ENCODE measurements around the gene AADAC. TPM values are rescaled to one million over a fixed set of nuclear protein-coding genes. Genes with fewer than 3 reads are reported as not detected.

AADAC gene
- total RNA-seq, 1 donor from 2014 or later: not detected

GRCh38 chr3:151827816-151828215 lies 13.9 kb downstream of the AADAC start:
- no peak overlapping the region for H3K4me3 Mint-ChIP-seq (ENCODE audit: unreplicated experiment)
- no peaks in the 10 kb centered on the region for H3K9me3 ChIP-seq (ENCODE audit: insufficient read depth, low read depth, low read length)

GRCh38 chr3:151835751-151836525 lies 22.0 kb downstream of the AADAC start:
- DNase-seq (ENCODE audit: low read depth): peak; percentile 78
- no peaks in the 10 kb centered on the region for H3K9me3 Mint-ChIP-seq (ENCODE audit: unreplicated experiment)
- H3K27ac ChIP-seq (ENCODE audit: low read depth, low read length): peak overlapping the region; percentile 30
- peak overlapping the region; percentile 89 for H3K27ac Mint-ChIP-seq (ENCODE audit: unreplicated experiment)
- TF ChIP-seq EZH2 (IDR thresholded peaks at IDR 0.05; ENCODE audit: insufficient read depth, low read length): no peak
- TF ChIP-seq CTCF (IDR thresholded peaks at IDR 0.05; ENCODE audit: insufficient read depth, low read depth, low read length): no peak
- no peaks in the 10 kb centered on the region for H3K36me3 ChIP-seq (ENCODE audit: insufficient read depth, low read length)
- no peaks in the 10 kb centered on the region for H3K27me3 Mint-ChIP-seq (ENCODE audit: low read depth, unreplicated experiment)
- H3K4me2 ChIP-seq (ENCODE audit: low read length): peak overlapping the region; percentile 80
- H4K20me1 ChIP-seq (ENCODE audit: insufficient read depth, low read length): no peaks in the 10 kb centered on the region
- no peak overlapping the region for H3K4me3 Mint-ChIP-seq (ENCODE audit: unreplicated experiment)
- no peaks in the 10 kb centered on the region for H3K9me3 ChIP-seq (ENCODE audit: insufficient read depth, low read depth, low read length)
- H3K9ac ChIP-seq (ENCODE audit: low read length): no peak overlapping the region
- H3K27me3 ChIP-seq (ENCODE audit: insufficient read depth, low read length): no peaks in the 10 kb centered on the region
- no peaks in the 10 kb centered on the region for H3K79me2 ChIP-seq (ENCODE audit: insufficient read depth, low read length)
- H3K4me1 ChIP-seq (ENCODE audit: insufficient read depth, low read length): peaks cover 19% of the 10 kb centered on the region
- H2AFZ ChIP-seq (ENCODE audit: low read depth, low read length): no peak overlapping the region
- H3K4me3 ChIP-seq (ENCODE audit: insufficient read depth, low read depth, low read length): peak overlapping the region; percentile 29
- no peak for FAIRE-seq
- peaks cover 18% of the 10 kb centered on the region for H3K4me1 Mint-ChIP-seq (ENCODE audit: low read depth, unreplicated experiment)
- H3K36me3 Mint-ChIP-seq (ENCODE audit: low read depth, unreplicated experiment): no peaks in the 10 kb centered on the region

More at GRCh38 chr3:151827816-151828215, 13.9 kb downstream of the AADAC start:
- DNase-seq (ENCODE audit: low read depth): no peak
- Histone ChIP-seq H3K36me3 (ENCODE audit: insufficient read depth, low read length) (no peaks in the 10 kb centered on the region), H3K27me3 (ENCODE audit: insufficient read depth, low read length) (no peaks in the 10 kb centered on the region), H3K4me2 (ENCODE audit: low read length) (no peak overlapping the region), H3K27ac (ENCODE audit: low read depth, low read length) (no peak overlapping the region), H3K9ac (ENCODE audit: low read length) (no peak overlapping the region), H3K4me3 (ENCODE audit: insufficient read depth, low read depth, low read length) (no peak overlapping the region), H4K20me1 (ENCODE audit: insufficient read depth, low read length) (no peaks in the 10 kb centered on the region), H3K4me1 (ENCODE audit: insufficient read depth, low read length) (no peaks in the 10 kb centered on the region), H3K79me2 (ENCODE audit: insufficient read depth, low read length) (no peaks in the 10 kb centered on the region), H2AFZ (ENCODE audit: low read depth, low read length) (no peak overlapping the region)
- TF ChIP-seq EZH2 (IDR thresholded peaks at IDR 0.05; ENCODE audit: insufficient read depth, low read length) (no peak), CTCF (IDR thresholded peaks at IDR 0.05; ENCODE audit: insufficient read depth, low read depth, low read length) (no peak)
- no peak for FAIRE-seq
- no peaks in the 10 kb centered on the region for H3K4me1 Mint-ChIP-seq (ENCODE audit: low read depth, unreplicated experiment)
- H3K27ac Mint-ChIP-seq (ENCODE audit: unreplicated experiment): no peak overlapping the region
- no peaks in the 10 kb centered on the region for H3K36me3 Mint-ChIP-seq (ENCODE audit: low read depth, unreplicated experiment)
- H3K9me3 Mint-ChIP-seq (ENCODE audit: unreplicated experiment): peaks cover 6% of the 10 kb centered on the region
- no peaks in the 10 kb centered on the region for H3K27me3 Mint-ChIP-seq (ENCODE audit: low read depth, unreplicated experiment)

GRCh38 chr3:151837057-151837456 lies 23.1 kb downstream of the AADAC start:
- Histone ChIP-seq H3K27ac (ENCODE audit: low read depth, low read length) (peak overlapping the region; percentile 23), H3K27me3 (ENCODE audit: insufficient read depth, low read length) (no peaks in the 10 kb centered on the region), H3K79me2 (ENCODE audit: insufficient read depth, low read length) (no peaks in the 10 kb centered on the region), H3K9ac (ENCODE audit: low read length) (no peak overlapping the region), H2AFZ (ENCODE audit: low read depth, low read length) (no peak overlapping the region), H3K4me2 (ENCODE audit: low read length) (peak overlapping the region; percentile 35), H3K4me3 (ENCODE audit: insufficient read depth, low read depth, low read length) (no peak overlapping the region), H3K36me3 (ENCODE audit: insufficient read depth, low read length) (no peaks in the 10 kb centered on the region), H3K4me1 (ENCODE audit: insufficient read depth, low read length) (peaks cover 19% of the 10 kb centered on the region), H4K20me1 (ENCODE audit: insufficient read depth, low read length) (no peaks in the 10 kb centered on the region), H3K9me3 (ENCODE audit: insufficient read depth, low read depth, low read length) (no peaks in the 10 kb centered on the region)
- Mint-ChIP-seq H3K9me3 (ENCODE audit: unreplicated experiment) (no peaks in the 10 kb centered on the region), H3K4me3 (ENCODE audit: unreplicated experiment) (no peak overlapping the region), H3K27me3 (ENCODE audit: low read depth, unreplicated experiment) (no peaks in the 10 kb centered on the region), H3K4me1 (ENCODE audit: low read depth, unreplicated experiment) (peaks cover 18% of the 10 kb centered on the region), H3K36me3 (ENCODE audit: low read depth, unreplicated experiment) (no peaks in the 10 kb centered on the region), H3K27ac (ENCODE audit: unreplicated experiment) (peak overlapping the region; percentile 68)
- peak; percentile 73 for FAIRE-seq
- TF ChIP-seq CTCF (IDR thresholded peaks at IDR 0.05; ENCODE audit: insufficient read depth, low read depth, low read length) (no peak), EZH2 (IDR thresholded peaks at IDR 0.05; ENCODE audit: insufficient read depth, low read length) (no peak)
- peak; percentile 80 for DNase-seq (ENCODE audit: low read depth)
